Gastroesophageal sphincter (tissue), 4 donors: Measurements from ENCODE around the gene DUSP15. TPM values are rescaled to one million over a fixed set of nuclear protein-coding genes. Genes with fewer than 3 reads are reported as not detected.
A peak's percentile ranks its signal among the peaks of the same experiment; 100 is the strongest.
"Not testable (repeated sequence)": the region's sequence is repeated elsewhere in the genome, so short reads cannot be mapped to it uniquely, and the experiment has no call there.

ENCODE experiments used
- ATAC-seq: fragments of 150-250 bp; one replicate; pipeline ENCODE4 v1.9.1; 2016; ENCODE audit warnings: mild to moderate bottlenecking, moderate library complexity
- H3K27ac ChIP-seq, 4 donors: fragments of 200-600 bp; sonication (generic) in 3 of 4; 1 replicate in 3 of 4; 2 replicates in 1 of 4; pipeline ENCODE4 v1.5.1; 2016 to 2019
- H3K27me3 ChIP-seq: fragments of 200-600 bp; sonication (generic); one replicate; pipeline ENCODE4 v1.5.1; 2019
- H3K36me3 ChIP-seq, 2 donors: fragments of 200-600 bp; sonication (generic); one replicate each; pipeline ENCODE4 v1.5.1; 2019; ENCODE audit warnings: control low read depth in 1 of 2
- H3K4me1 ChIP-seq, 3 donors: fragments of 200-600 bp; sonication (generic); 1 replicate in 2 of 3; 2 replicates in 1 of 3; pipeline ENCODE4 v1.5.1; 2016 to 2019; ENCODE audit warnings: control low read depth in 2 of 3
- H3K4me3 ChIP-seq, 2 donors: fragments of 200-600 bp; sonication (generic); one replicate each; pipeline ENCODE4 v1.5.1; 2019; ENCODE audit warnings: mild to moderate bottlenecking in 1 of 2, moderate library complexity in 1 of 2
- H3K9me3 ChIP-seq, 3 donors: fragments of 200-600 bp; sonication (generic); one replicate each; pipeline ENCODE4 v1.5.1; 2017 to 2019; ENCODE audit warnings: control low read depth in 2 of 3
- CTCF ChIP-seq, 4 experiments: fragments of 200-600 bp in 2 of 4; fragments of 450-650 bp in 2 of 4; sonication (generic) in 1 of 4; IDR thresholded peaks; one replicate each; pipeline ENCODE4 v1.5.1; 2017 to 2019; ENCODE audit warnings: antibody characterized with exemption in 4 of 4, mild to moderate bottlenecking in 2 of 4, moderate library complexity in 2 of 4
- EP300 ChIP-seq: sonication (generic); formaldehyde crosslinking; IDR thresholded peaks from one replicate; pipeline ENCODE4 v1.6.1; 2017; ENCODE audit warnings: antibody characterized with exemption, mild to moderate bottlenecking
- POLR2A ChIP-seq, 2 donors: fragments of 450-650 bp; IDR thresholded peaks; one replicate each; pipeline ENCODE4 v1.6.1; 2017; ENCODE audit warnings: antibody characterized with exemption in 2 of 2, mild to moderate bottlenecking in 2 of 2, moderate library complexity in 1 of 2
- POLR2AphosphoS5 ChIP-seq: sonication (generic); formaldehyde crosslinking; IDR thresholded peaks from one replicate; pipeline ENCODE4 v1.6.1; 2017; ENCODE audit warnings: antibody characterized with exemption
- WGBS, 2 donors: methylation state at CpG; one replicate each; pipeline ENCODE4 v1.1.5; 2018; ENCODE audit warnings: low coverage in 1 of 2; 5-methylcytosine and 5-hydroxymethylcytosine counted together
- total RNA-seq, 4 donors: library from RNA; depleted of rRNA; stranded (reverse); fragments of >200 nt; gene quantifications; one replicate each; pipeline ENCODE4 v1.1.0, GENCODE V29; 2016

The DUSP15 gene
- total RNA-seq, 4 donors from 2014 or later = 1.5 to 8.2 (median 4.5) TPM

DNA sequence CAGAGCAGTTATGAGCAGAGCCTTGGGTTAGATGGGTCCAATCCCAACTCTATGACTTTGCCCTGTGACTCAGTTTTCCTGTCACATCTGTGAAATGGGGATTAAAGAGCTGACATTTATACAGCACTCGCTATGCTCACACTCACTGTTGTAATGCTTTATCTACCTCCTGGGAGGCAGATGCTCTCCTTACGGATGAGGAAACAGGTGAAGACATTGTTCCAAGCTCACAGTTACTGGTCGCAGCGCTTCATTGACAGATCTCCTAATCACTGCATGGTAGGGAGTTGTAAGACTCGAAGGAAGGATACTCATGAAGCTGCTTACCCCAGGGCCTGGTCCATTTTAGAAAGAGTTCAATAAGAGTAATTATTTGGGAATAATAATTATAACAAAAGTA is 54.1 kb downstream of the DUSP15 start:
- no peak for TF ChIP-seq EP300
- TF ChIP-seq CTCF (IDR thresholded peaks at IDR 0.05) = no peak
- no peak for TF ChIP-seq POLR2AphosphoS5
- no peak for TF ChIP-seq POLR2A (IDR thresholded peaks at IDR 0.05)
- Histone ChIP-seq H3K27ac (no peak overlapping the region), H3K36me3 (no peaks in the 10 kb centered on the region), H3K9me3 (no peaks in the 10 kb centered on the region), H3K27me3 (no peaks in the 10 kb centered on the region), H3K4me3 (no peak overlapping the region), H3K4me1 (peaks cover 0 to 24% (median 3%) of the 10 kb centered on the region in 3 donors)
- no peak for ATAC-seq
- 88 to 94% methylated on average over 1 to 4 of the region's 5 CpGs for WGBS, 2 donors

DNA sequence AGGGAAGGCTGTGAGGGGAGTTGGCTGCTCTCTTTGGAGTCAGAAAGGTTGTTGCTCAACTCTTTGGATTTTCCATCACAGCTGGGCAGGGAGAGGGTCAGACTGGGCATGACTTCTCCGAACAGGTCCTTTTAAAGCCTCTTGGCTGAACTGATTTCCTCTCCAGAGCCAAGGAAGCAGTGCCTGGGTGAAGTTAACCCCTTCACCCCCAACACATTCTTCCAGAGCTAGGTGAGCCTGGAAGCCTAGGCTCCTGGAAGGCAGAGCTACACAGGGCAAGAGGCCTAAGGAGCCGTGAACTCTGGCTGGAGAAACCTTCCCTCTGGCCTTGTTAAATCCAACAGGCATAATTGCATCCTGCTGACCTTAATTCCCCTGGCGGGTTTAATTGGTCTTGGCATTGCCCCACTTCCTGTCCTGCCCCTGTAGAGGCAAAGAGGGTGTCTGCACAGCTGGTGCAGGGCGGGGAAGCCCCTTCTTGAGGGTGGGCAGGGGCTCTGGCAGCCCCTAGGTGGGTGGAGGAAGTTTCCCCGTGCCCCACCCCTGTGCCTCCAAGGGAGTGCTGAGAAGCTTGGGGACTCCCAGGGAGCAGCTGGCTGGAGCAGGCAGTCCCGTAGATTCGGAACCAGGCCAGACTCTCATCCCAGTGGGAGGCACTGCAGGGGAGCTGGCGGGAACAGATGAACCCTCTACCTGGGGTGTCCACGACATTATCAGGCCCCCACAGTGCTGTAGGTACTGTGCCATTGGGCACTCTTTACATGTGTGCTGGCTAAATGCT is 54.7 kb downstream of the DUSP15 start:
- peaks cover 0 to 24% (median 3%) of the 10 kb centered on the region in 3 donors for H3K4me1 ChIP-seq
- no peaks in the 10 kb centered on the region for H3K27me3 ChIP-seq
- WGBS, 2 donors = no CpG with 5 or more reads among the region's 9 CpGs
- H3K27ac ChIP-seq = no peak overlapping the region
- H3K36me3 ChIP-seq = no peaks in the 10 kb centered on the region
- no peaks in the 10 kb centered on the region for H3K9me3 ChIP-seq
- H3K4me3 ChIP-seq = no peak overlapping the region
- no peak for ATAC-seq
- TF ChIP-seq EP300 (no peak), POLR2AphosphoS5 (peak; percentile 26), CTCF (IDR thresholded peaks at IDR 0.05) (no peak), POLR2A (IDR thresholded peaks at IDR 0.05) (no peak)

DNA sequence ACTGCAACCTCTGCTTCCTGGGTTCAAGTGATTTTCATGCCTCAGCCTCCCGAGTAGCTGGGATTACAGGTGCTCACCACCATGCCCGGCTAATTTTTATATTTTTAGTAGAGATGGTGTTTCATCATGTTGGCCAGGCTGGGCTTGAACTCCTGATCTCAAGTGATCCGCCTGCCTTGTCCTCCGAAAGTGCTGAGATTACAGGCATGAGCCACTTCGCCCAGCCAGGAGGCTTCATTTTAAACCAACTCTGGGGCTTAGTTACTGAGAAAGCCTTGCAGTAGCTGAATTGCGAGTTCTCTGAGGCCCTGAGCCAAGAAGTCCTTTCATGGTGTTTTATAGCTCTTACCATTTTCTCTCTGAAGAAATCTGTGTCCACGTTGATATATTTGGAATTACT is 56.2 kb downstream of the DUSP15 start:
- not testable (repeated sequence) for ATAC-seq, H3K27me3 ChIP-seq, H3K4me3 ChIP-seq, H3K9me3 ChIP-seq, H3K27ac ChIP-seq, H3K36me3 ChIP-seq
- peaks cover 0 to 24% (median 3%) of the 10 kb centered on the region in 3 donors for H3K4me1 ChIP-seq
- WGBS, 2 donors = 68 to 83% methylated on average over 3 to 6 of the region's 7 CpGs

DNA sequence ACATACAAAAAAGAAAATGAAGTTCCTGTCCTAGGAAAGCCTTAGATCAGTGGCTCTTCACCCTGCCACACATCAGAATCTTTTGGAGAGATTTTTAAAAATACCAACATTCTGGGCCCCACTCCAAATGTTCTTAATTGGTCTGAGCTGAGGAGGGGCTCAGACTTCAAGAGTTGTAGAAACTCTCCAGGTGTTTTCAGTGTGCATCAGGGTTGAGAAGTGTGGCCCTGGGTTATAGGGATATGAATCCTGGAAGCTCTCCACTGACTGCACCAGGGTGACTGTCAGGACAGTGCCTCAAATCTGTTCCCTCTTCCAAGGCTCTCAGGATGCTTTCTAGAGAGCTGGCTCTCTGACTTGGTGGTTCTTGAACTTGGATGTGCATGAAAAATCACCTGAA is 56.7 kb downstream of the DUSP15 start:
- H3K9me3 ChIP-seq = no peaks in the 10 kb centered on the region
- ATAC-seq = no peak
- no peaks in the 10 kb centered on the region for H3K27me3 ChIP-seq
- peaks cover 0 to 24% (median 3%) of the 10 kb centered on the region in 3 donors for H3K4me1 ChIP-seq
- H3K27ac ChIP-seq = no peak overlapping the region
- H3K4me3 ChIP-seq = no peak overlapping the region
- no peak for TF ChIP-seq POLR2A (IDR thresholded peaks at IDR 0.05)
- H3K36me3 ChIP-seq = no peaks in the 10 kb centered on the region

GRCh38 chr20:31811796-31812728 is 58.3 kb downstream of the DUSP15 start:
- Histone ChIP-seq H3K4me3 (no peak overlapping the region), H3K9me3 (no peaks in the 10 kb centered on the region), H3K27me3 (no peaks in the 10 kb centered on the region), H3K4me1 (peaks cover 0 to 25% (median 3%) of the 10 kb centered on the region in 3 donors), H3K36me3 (no peaks in the 10 kb centered on the region), H3K27ac (peak overlapping the region in 1 of 4 donors; percentile 14)
- 41 to 65% methylated on average over 5 to 10 of the region's 15 CpGs for WGBS, 2 donors
- no peak for TF ChIP-seq POLR2AphosphoS5
- no peak for TF ChIP-seq CTCF (IDR thresholded peaks at IDR 0.05)
- no peak for TF ChIP-seq POLR2A (IDR thresholded peaks at IDR 0.05)
- ATAC-seq = no peak
